ENCODE results near the gene ADGRA1.
A peak's percentile ranks its signal among the peaks of the same experiment; 100 is the strongest.
"Not testable (repeated sequence)": the region's sequence is repeated elsewhere in the genome, so short reads cannot be mapped to it uniquely, and the experiment has no call there.

ADGRA1 gene, protein sequence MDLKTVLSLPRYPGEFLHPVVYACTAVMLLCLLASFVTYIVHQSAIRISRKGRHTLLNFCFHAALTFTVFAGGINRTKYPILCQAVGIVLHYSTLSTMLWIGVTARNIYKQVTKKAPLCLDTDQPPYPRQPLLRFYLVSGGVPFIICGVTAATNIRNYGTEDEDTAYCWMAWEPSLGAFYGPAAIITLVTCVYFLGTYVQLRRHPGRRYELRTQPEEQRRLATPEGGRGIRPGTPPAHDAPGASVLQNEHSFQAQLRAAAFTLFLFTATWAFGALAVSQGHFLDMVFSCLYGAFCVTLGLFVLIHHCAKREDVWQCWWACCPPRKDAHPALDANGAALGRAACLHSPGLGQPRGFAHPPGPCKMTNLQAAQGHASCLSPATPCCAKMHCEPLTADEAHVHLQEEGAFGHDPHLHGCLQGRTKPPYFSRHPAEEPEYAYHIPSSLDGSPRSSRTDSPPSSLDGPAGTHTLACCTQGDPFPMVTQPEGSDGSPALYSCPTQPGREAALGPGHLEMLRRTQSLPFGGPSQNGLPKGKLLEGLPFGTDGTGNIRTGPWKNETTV

DNA sequence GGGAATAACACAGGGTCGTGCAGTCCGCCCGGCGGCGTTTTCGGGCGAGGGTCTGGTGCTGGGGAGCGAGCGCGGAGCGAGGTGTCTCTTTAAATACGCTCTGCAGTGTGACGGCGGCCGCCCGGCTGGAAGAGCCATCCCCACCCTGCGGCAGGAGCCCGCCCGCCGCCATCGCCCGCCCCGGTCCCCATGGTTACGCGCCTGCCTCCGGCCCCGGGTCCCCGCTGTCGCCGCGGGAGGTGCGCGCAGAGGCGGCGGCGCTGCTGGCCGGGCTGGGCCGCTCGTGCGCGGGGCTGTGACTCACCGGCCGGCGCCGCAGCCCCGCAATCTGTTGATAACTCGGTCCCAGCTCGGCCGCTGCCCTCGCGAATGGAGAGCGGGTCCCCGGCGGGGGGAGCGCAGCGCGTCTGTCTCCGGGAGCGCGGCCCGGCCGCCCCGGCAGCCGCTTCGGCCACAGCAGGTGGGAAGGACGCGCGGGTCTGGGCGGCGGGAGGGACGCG, at the start of gene ADGRA1:
Gene ADGRA1, plus strand, starts transcription at position 246 of the 500 bp plus-strand sequence. CDS start 986 bp downstream, outside the sequence.
- DNase-seq, result peak; percentile 8

DNA sequence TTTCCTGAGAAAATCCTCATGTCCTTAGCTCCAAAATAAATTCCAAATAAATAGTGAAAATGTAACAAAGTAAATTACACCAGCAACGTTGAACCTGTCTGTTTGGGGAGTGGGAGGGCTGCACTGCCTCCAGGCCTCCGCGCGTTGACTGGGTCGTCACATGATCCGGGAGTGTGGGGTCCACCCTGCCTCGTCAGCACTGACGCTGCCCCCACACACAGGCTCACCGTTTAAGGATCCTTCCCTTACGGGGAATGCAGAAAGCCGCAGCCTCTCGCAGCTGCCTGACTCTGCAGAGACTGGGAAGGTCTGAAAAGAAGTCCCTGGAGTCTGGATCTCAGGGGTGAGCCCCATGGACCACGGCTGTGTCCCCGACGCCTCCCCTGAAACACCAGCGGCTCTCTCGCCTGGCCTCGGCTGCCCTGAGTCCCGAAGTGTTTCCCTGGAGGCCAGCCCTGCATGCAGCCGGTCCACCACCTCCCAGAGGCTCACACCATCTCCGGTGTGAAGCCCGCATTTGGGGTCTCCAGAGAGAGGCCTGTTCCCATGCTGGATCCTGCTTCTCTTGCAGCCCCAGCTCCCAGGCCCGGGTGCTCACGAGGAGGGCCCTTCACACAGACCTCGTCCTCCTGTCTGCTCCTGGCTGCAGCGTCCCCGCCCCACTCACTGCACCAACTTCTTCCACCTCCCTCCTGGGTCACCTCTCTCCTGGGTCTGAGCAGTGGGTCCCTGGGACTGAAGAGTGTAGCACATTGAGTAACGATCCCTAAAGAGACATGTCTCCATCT, 49.5 kb upstream of the ADGRA1 start:
- no peak for DNase-seq

- DNase-seq, result peak; percentile 2
These were observed 48.5 kb upstream of the ADGRA1 start for GRCh38 chr10:133039107-133039802.

GRCh38 chr10:133039803-133040165, 47.9 kb upstream of the ADGRA1 start:
- DNase-seq, result no peak

GRCh38 chr10:133040198-133040597, 47.5 kb upstream of the ADGRA1 start:
- DNase-seq, result peak; percentile 16

GRCh38 chr10:133041101-133041500, 46.6 kb upstream of the ADGRA1 start:
- no peak for DNase-seq

- DNase-seq, result no peak
These were observed 45.7 kb upstream of the ADGRA1 start for GRCh38 chr10:133042061-133042460.

- no peak for DNase-seq
These were observed 44.9 kb upstream of the ADGRA1 start for GRCh38 chr10:133042816-133043215.

DNA sequence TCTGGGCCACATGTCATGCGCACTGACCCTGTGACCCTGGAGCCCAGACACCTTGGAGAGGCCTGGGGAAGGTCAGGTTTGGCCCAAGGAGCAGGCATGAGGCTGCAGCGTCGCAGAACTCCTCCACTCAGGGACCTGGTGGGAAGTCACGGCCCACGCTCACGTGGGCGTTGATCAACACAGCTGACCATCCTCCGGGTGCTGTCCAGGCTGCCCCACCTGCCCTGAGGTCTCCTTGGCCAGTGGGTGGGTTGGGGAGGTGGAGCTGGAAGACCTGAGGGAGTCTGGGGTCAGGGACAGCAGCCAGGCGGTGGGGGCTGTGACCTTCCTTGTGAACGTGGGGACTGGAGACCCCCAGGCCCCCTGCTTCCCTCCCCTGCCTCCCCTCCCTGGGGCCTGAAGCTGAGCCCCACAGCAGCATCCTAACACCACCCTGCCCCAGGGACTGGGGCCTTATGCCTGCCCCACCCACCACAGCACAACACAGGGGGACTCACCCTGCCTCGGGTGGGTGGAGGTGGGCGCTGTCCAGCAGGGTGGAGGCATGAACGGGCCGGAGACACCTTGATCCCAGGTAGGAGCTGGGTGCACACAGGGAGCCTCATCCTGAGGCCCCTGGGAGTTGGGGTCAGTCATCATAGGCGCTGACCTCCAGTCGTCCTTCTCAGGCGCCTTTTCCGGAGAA, 44.0 kb upstream of the ADGRA1 start:
- DNase-seq, result no peak

GRCh38 chr10:133044401-133044811, 43.3 kb upstream of the ADGRA1 start:
- DNase-seq, result no peak

- DNase-seq, result no peak
These were observed 42.0 kb upstream of the ADGRA1 start for GRCh38 chr10:133045556-133046389.

GRCh38 chr10:133046390-133046765, 41.3 kb upstream of the ADGRA1 start:
- no peak for DNase-seq

GRCh38 chr10:133047526-133048123, 40.1 kb upstream of the ADGRA1 start:
- no peak for DNase-seq

DNA sequence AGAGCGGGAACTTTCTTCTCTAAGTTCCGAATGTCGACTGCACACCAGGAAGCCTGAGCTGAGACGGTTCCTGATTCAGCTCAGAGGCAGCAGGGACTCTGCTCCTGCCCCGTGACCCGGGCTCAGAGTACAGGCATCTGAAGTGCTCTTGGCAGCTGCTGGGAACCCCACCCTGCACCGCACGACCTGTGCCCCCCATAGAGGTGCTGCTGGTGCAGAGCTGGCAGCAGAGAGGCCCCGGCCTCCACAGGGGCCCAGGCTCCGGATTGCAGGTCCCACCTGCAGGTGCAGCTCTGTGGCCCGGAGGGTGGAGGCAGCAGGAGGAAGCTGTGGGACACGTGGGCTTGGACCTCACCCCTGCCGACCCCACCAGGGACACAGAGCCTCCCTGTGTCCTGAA, 39.5 kb upstream of the ADGRA1 start:
- DNase-seq, result no peak

- DNase-seq, result no peak
These were observed 38.8 kb upstream of the ADGRA1 start for GRCh38 chr10:133048926-133049325.

DNA sequence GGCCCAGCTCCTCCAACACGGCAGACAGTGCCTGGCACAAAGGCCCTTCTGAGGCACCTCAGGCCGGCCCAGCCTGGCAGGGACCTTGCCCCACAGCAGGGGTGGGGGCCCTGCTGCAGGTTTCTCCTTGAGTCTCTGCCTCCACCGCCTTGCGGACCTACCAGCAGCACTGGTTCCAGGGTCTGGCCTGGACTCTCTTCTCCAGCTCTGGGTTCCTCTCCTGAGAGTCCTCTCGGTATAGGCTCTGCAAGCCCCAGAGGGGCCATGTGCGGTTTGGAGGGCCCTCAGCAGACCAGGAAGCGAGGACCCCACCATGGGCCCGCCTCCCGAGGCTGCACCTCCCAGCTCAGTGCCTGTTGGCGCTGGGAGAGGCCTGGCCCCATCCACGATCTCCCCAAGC, 38.1 kb upstream of the ADGRA1 start:
- DNase-seq, result no peak

DNA sequence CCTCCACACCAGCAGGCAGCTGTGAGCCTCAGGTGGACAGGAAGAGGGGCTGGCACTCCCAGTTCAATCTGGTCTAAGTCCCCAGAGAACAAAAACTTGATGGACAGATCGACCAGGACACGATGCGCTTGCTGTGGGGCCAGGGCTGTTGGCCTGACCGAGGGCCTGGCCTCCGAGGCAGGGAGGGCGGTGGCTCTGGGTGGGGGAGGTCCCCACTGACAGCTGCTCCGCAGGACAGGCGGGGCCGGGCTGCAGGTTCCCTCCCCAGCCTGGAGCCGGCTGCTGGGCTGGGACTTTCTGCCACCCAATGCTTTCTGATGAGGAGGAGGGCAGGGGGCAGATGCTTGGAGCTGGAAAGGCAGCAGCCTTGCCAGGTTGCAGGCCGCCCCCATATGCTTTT, 37.4 kb upstream of the ADGRA1 start:
- DNase-seq, result no peak

DNA sequence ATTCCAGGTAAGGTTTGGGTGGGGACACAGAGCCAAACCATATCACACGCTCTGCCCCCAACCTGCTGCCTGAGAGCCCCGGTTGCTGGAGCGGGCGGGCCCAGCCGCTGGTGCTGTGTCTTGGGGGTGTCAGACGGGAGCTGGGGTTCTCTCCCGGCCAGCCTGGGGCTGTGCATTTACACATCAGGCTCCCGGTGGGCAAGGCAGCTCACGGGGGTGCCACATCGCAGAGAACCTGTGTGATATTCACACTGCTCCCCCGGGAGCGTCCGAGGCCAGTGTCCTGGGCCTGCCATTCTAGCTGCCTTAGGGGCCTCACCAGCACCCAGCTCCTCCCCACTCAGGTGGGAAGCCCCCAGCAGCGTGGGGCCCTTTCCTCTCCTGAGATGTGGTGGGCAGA, 35.6 kb upstream of the ADGRA1 start:
- DNase-seq, result no peak

GRCh38 chr10:133053527-133054133, 34.1 kb upstream of the ADGRA1 start:
- not testable (repeated sequence) for DNase-seq

DNA sequence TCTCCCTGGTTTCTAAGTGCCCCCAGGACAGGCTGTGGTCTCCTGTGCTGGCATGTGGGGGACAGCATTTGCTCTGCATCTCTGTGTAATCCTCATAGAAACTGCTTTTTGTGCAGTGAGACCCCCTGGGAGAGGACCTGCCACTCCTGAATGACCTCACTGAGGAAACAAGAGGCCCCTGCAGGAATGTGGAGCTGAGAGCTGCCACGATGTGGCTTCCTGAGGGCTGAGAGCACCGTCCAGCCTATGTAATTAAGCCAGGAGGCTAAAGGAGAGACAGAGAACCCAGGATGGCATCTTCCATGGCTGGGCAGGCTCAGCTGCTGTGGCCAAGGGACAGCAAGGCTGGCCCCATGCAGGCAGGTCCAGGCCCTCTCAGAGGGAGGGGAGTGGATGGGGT, 32.3 kb upstream of the ADGRA1 start:
- no peak for DNase-seq

GRCh38 chr10:133056001-133056400, 31.7 kb upstream of the ADGRA1 start:
- no peak for DNase-seq
